Lower leg skin (tissue), 4 donors: Measurements from ENCODE around the gene RNF11. TPM values are rescaled to one million over a fixed set of nuclear protein-coding genes. Genes with fewer than 3 reads are reported as not detected.
"Not testable (repeated sequence)": the region's sequence is repeated elsewhere in the genome, so short reads cannot be mapped to it uniquely, and the experiment has no call there.

Experiments used
- DNase-seq, 2 donors: peaks; one replicate each; pipeline ENCODE4 v3.0.0-alpha.2; 2019; ENCODE audit warnings: low spot score in 2 of 2
- H3K4me3 ChIP-seq: fragments of 200-600 bp; sonication (generic); 2 replicates; pipeline ENCODE4 v1.5.1; 2017; ENCODE audit warnings: mild to moderate bottlenecking, low read depth; ENCODE audit not compliant: poor library complexity, severe bottlenecking
- CTCF ChIP-seq, 3 donors: fragments of 450-650 bp; IDR thresholded peaks; one replicate each; pipeline ENCODE4 v1.5.1; 2016; ENCODE audit warnings: antibody characterized with exemption in 3 of 3, mild to moderate bottlenecking in 3 of 3, moderate library complexity in 2 of 3
- POLR2A ChIP-seq, 2 donors: fragments of 450-650 bp; IDR thresholded peaks; one replicate each; pipeline ENCODE4 v1.6.1; 2016 to 2017; ENCODE audit warnings: antibody characterized with exemption in 2 of 2, mild to moderate bottlenecking in 1 of 2, moderate library complexity in 1 of 2
- WGBS, 2 donors: methylation state at CpG; one replicate each; pipeline ENCODE4 v1.1.5; 2018; 5-methylcytosine and 5-hydroxymethylcytosine counted together
- intact Hi-C: fragments of 100-400 bp; cut with DNase I; formaldehyde crosslinking; loops from one replicate; pipeline ENCODE4 v1.15.0; 2023; ENCODE audit warnings: low total_unique reads
- total RNA-seq, 4 donors: library from RNA; depleted of rRNA; stranded (reverse); fragments of >200 nt; gene quantifications; one replicate each; pipeline ENCODE4 v1.1.0, GENCODE V29; 2016

RNF11 gene
- total RNA-seq, 4 donors from 2014 or later: 65.4 to 95.3 (median 81.6) TPM

- DNase-seq: no peak
- 57 to 71% methylated on average over 3 of the region's 3 CpGs for WGBS, 2 donors
- TF ChIP-seq CTCF (IDR thresholded peaks at IDR 0.05) (no peak), POLR2A (IDR thresholded peaks at IDR 0.05) (no peak)
- intact Hi-C loops: no loop called here
- H3K4me3 ChIP-seq: no peak overlapping the region
These were observed 5.0 kb upstream of the RNF11 start for GRCh38 chr1:51231120-51231519.

- no peak for TF ChIP-seq POLR2A (IDR thresholded peaks at IDR 0.05)
- TF ChIP-seq CTCF (IDR thresholded peaks at IDR 0.05): no peak
- DNase-seq: no peak
- intact Hi-C loops: no loop called here
- no peak overlapping the region for H3K4me3 ChIP-seq
These were observed 4.2 kb upstream of the RNF11 start for GRCh38 chr1:51231896-51232295.

GRCh38 chr1:51234236-51234635 is 1.8 kb upstream of the RNF11 start:
- H3K4me3 ChIP-seq, intact Hi-C loops, DNase-seq: not testable (repeated sequence)
- WGBS, 2 donors: 72 to 86% methylated on average over 7 of the region's 7 CpGs

DNA sequence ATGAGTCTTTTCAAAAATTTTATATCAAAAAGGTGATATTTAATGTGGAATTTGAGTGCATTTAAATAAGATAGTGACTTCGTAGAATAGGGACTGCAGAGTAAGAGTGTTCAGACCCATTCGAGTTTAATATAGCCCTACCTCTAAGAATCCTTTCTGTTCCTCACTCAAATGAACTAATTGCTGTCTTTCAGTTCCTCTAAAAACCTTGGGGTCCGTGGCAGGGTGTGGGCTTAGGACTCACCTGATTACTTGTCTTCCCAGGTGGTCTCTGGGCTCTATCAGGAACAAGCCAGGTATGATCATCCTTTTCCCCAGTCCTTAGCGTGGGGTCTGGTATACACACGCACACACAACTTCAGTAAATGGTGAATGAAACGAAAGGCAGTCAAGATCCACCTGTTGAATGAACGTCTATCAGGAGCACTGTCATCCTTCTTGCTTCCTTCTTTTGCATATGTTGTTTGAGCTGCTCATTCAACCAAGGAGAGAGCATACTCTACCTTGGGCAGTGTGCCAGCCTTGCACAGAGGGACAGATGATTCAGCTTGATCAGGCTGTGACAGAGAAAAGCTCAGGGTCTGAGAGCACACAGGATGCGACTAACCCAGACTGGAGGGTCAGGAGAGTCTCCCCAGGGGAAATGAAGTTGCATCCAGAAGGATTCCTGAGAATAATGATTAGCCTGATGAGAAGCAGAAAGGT is 1.2 kb upstream of the RNF11 start:
- 61 to 68% methylated on average over 8 of the region's 8 CpGs for WGBS, 2 donors
- intact Hi-C loops: no loop called here
- DNase-seq: peak; percentile 67 to 94
- H3K4me3 ChIP-seq: no peak overlapping the region
- TF ChIP-seq CTCF (IDR thresholded peaks at IDR 0.05) (no peak), POLR2A (IDR thresholded peaks at IDR 0.05) (no peak)

- WGBS, 2 donors: 0% methylated on average over 25 to 42 of the region's 54 CpGs
- peak; percentile 43 to 90 for DNase-seq
These were observed 668 bp downstream of the RNF11 start for GRCh38 chr1:51236531-51237350.

More at GRCh38 chr1:51236531-51237350, 668 bp downstream of the RNF11 start:
- peak overlapping the region; percentile 99 for H3K4me3 ChIP-seq
- no peak for TF ChIP-seq POLR2A (IDR thresholded peaks at IDR 0.05)
- TF ChIP-seq CTCF (IDR thresholded peaks at IDR 0.05): no peak
- intact Hi-C loops: no loop called here
